Hepatocyte (in vitro differentiated cells): ENCODE results near the gene CEP95.

ENCODE experiments used
- EZH2 ChIP-seq: fragments of 200-600 bp; sonication (generic); IDR thresholded peaks from 2 replicates; pipeline ENCODE4 v1.6.1; 2016; ENCODE audit warnings: antibody characterized with exemption, mild to moderate bottlenecking, borderline replicate concordance
- EZH2phosphoT487 ChIP-seq: fragments of 200-600 bp; sonication (generic); IDR thresholded peaks from one replicate; pipeline ENCODE4 v1.6.1; 2018; ENCODE audit warnings: antibody characterized with exemption, mild to moderate bottlenecking, low read depth, moderate library complexity; ENCODE audit not compliant: unreplicated experiment, severe bottlenecking
- TF ChIP-seq, protein P1 (sequence below): fragments of 200-600 bp; sonication (generic); IDR thresholded peaks from 2 replicates; pipeline ENCODE4 v1.5.1; 2016; ENCODE audit warnings: antibody characterized with exemption, mild to moderate bottlenecking; ENCODE audit not compliant: poor library complexity

- TF ChIP-seq, protein P1, sequence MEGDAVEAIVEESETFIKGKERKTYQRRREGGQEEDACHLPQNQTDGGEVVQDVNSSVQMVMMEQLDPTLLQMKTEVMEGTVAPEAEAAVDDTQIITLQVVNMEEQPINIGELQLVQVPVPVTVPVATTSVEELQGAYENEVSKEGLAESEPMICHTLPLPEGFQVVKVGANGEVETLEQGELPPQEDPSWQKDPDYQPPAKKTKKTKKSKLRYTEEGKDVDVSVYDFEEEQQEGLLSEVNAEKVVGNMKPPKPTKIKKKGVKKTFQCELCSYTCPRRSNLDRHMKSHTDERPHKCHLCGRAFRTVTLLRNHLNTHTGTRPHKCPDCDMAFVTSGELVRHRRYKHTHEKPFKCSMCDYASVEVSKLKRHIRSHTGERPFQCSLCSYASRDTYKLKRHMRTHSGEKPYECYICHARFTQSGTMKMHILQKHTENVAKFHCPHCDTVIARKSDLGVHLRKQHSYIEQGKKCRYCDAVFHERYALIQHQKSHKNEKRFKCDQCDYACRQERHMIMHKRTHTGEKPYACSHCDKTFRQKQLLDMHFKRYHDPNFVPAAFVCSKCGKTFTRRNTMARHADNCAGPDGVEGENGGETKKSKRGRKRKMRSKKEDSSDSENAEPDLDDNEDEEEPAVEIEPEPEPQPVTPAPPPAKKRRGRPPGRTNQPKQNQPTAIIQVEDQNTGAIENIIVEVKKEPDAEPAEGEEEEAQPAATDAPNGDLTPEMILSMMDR: no peak
- TF ChIP-seq EZH2 (no peak), EZH2phosphoT487 (no peak)
Observed at GRCh38 chr17:64498308-64499203, 8.2 kb upstream of the CEP95 start.
